H1 (cell line): ENCODE data around the gene PDPK1. TPM values are rescaled to one million over a fixed set of nuclear protein-coding genes. Genes with fewer than 3 reads are reported as not detected.

Experiments
- CTCF ChIA-PET: fragments of 300-600 bp; sonication (Branson Sonifier 250); formaldehyde crosslinking; loops from one replicate; lab custom pipeline; 2021; ENCODE audit not compliant: partially characterized antibody; lab: Charles Lee
- POLR2A ChIA-PET: fragments of 300-600 bp; sonication (Branson Sonifier 250); formaldehyde crosslinking; loops from one replicate; lab custom pipeline; 2021; ENCODE audit warnings: inconsistent platforms; ENCODE audit not compliant: partially characterized antibody; lab: Charles Lee
- DNase-seq, 2 experiments: peaks; one replicate each; pipeline versions ENCODE4 v3.0.0 to v3.0.0-alpha.2; 2010 to 2022; ENCODE audit warnings: low spot score in 2 of 2, low read depth in 1 of 2, mixed read lengths in 1 of 2
- FAIRE-seq: peaks from 2 replicates; lab custom pipeline; 2011; peaks lifted over from hg19 to GRCh38; lab: Jason Lieb, UNC
- H2AFZ ChIP-seq: 2 replicates; pipeline ENCODE4 v1.8.1; 2012; ENCODE audit warnings: low read length, inconsistent platforms
- H2AK5ac ChIP-seq: 2 replicates; pipeline ENCODE4 v1.6.1; 2013; ENCODE audit warnings: low read depth, low read length
- H2BK120ac ChIP-seq: replicated peaks from 2 replicates; pipeline ENCODE3; 2013; ENCODE audit warnings: low read depth, low read length, inconsistent platforms
- H2BK12ac ChIP-seq: 2 replicates; pipeline ENCODE4 v1.6.1; 2013; ENCODE audit warnings: low read depth, low read length
- H2BK15ac ChIP-seq: 2 replicates; pipeline ENCODE4 v1.6.1; 2013; ENCODE audit warnings: low read length
- H2BK20ac ChIP-seq: 2 replicates; pipeline ENCODE4 v1.6.1; 2013; ENCODE audit warnings: low read length
- H2BK5ac ChIP-seq: 2 replicates; pipeline ENCODE4 v1.6.1; 2013; ENCODE audit warnings: low read depth, low read length
- H3K14ac ChIP-seq: 2 replicates; pipeline ENCODE4 v1.6.1; 2013; ENCODE audit warnings: inconsistent platforms; ENCODE audit not compliant: insufficient read length
- H3K18ac ChIP-seq: 2 replicates; pipeline ENCODE4 v1.6.1; 2013; ENCODE audit warnings: low read length; ENCODE audit errors: extremely low read depth
- H3K23ac ChIP-seq: 2 replicates; pipeline ENCODE4 v1.6.1; 2013; ENCODE audit warnings: inconsistent platforms; ENCODE audit not compliant: insufficient read length
- H3K23me2 ChIP-seq: 2 replicates; pipeline ENCODE4 v1.6.1; 2013; ENCODE audit warnings: low read depth, low read length
- H3K27ac ChIP-seq: 2 replicates; pipeline ENCODE4 v1.6.1; 2011; ENCODE audit warnings: low read depth, low read length, inconsistent platforms
- H3K27me3 ChIP-seq, 4 experiments: replicated peaks in 1 of 4; 1 replicate in 1 of 4; 2 replicates in 3 of 4; pipeline versions ENCODE4 v1.6.1 to v1.8.1; 2011 to 2013; ENCODE audit warnings: low read length in 3 of 4, mild to moderate bottlenecking in 3 of 4, inconsistent platforms in 2 of 4, mixed read lengths in 2 of 4, moderate library complexity in 1 of 4; ENCODE audit not compliant: control insufficient read depth in 3 of 4, insufficient read depth in 3 of 4; ENCODE audit errors: extremely low read depth in 1 of 4
- H3K36me3 ChIP-seq, 4 experiments: 2 replicates each; pipeline versions ENCODE4 v1.6.1 to v1.8.1; 2011 to 2013; ENCODE audit warnings: mild to moderate bottlenecking in 4 of 4, low read length in 3 of 4, moderate library complexity in 2 of 4, control low read depth in 1 of 4, inconsistent platforms in 1 of 4; ENCODE audit not compliant: insufficient read depth in 4 of 4, control insufficient read depth in 2 of 4
- H3K4ac ChIP-seq: replicated peaks from 2 replicates; pipeline ENCODE3; 2013; ENCODE audit warnings: low read length, low read depth, mixed read lengths, inconsistent platforms; ENCODE audit not compliant: insufficient read length
- H3K4me1 ChIP-seq, 4 experiments: replicated peaks in 1 of 4; 1 replicate in 1 of 4; 2 replicates in 3 of 4; pipeline versions ENCODE4 v1.6.1 to v1.8.1; 2011 to 2013; ENCODE audit warnings: low read length in 3 of 4, inconsistent platforms in 2 of 4, mixed read lengths in 1 of 4; ENCODE audit not compliant: insufficient read depth in 4 of 4, control insufficient read depth in 3 of 4
- H3K4me2 ChIP-seq, 2 experiments: 2 replicates each; pipeline versions ENCODE4 v1.6.1 to v1.8.1; 2011 to 2013; ENCODE audit warnings: low read depth in 2 of 2, low read length in 2 of 2, control low read depth in 1 of 2, inconsistent platforms in 1 of 2, mild to moderate bottlenecking in 1 of 2; ENCODE audit not compliant: insufficient read depth in 1 of 2
- H3K4me3 ChIP-seq, 4 experiments: fragments of 200-600, 300-600 bp in 1 of 4; sonication (generic), shearing (Covaris generic), sonication (Bioruptor Twin) in 1 of 4; 2 replicates each; pipeline versions ENCODE4 v1.5.1 to v1.8.1; 2011 to 2016; ENCODE audit warnings: low read length in 4 of 4, low read depth in 3 of 4, control low read depth in 2 of 4, inconsistent platforms in 2 of 4, mild to moderate bottlenecking in 2 of 4, mixed read lengths in 1 of 4, moderate library complexity in 1 of 4; ENCODE audit not compliant: insufficient read depth in 2 of 4; ENCODE audit errors: extremely low read depth in 1 of 4
- H3K56ac ChIP-seq: replicated peaks from 2 replicates; pipeline ENCODE3; 2013; ENCODE audit warnings: low read depth, mild to moderate bottlenecking, mixed read lengths, low read length, inconsistent platforms; ENCODE audit not compliant: insufficient read length
- H3K79me1 ChIP-seq: 2 replicates; pipeline ENCODE4 v1.6.1; 2013; ENCODE audit warnings: low read depth, low read length, control low read depth
- H3K79me2 ChIP-seq, 2 experiments: 2 replicates each; pipeline versions ENCODE4 v1.6.1 to v1.8.1; 2012 to 2013; ENCODE audit warnings: low read length in 2 of 2, mild to moderate bottlenecking in 2 of 2, inconsistent platforms in 1 of 2; ENCODE audit not compliant: insufficient read depth in 2 of 2, control insufficient read depth in 1 of 2
- H3K9ac ChIP-seq, 4 experiments: replicated peaks in 1 of 4; 1 replicate in 1 of 4; 2 replicates in 3 of 4; pipeline versions ENCODE4 v1.6.1 to v1.8.1; 2011 to 2013; ENCODE audit warnings: low read depth in 3 of 4, low read length in 3 of 4, control low read depth in 2 of 4, mild to moderate bottlenecking in 2 of 4, moderate library complexity in 2 of 4, inconsistent platforms in 1 of 4; ENCODE audit errors: extremely low read depth in 1 of 4
- H3K9me3 ChIP-seq, 2 experiments: 2 replicates each; pipeline versions ENCODE4 v1.6.1 to v1.8.1; 2012 to 2013; ENCODE audit warnings: mild to moderate bottlenecking in 2 of 2, moderate library complexity in 2 of 2, control low read depth in 1 of 2, inconsistent platforms in 1 of 2, low read depth in 1 of 2, low read length in 1 of 2, mixed read lengths in 1 of 2; ENCODE audit not compliant: insufficient read depth in 2 of 2
- H4K20me1 ChIP-seq, 2 experiments: replicated peaks in 1 of 2; 2 replicates each; pipeline versions ENCODE3 to v1.8.1; 2011 to 2013; ENCODE audit warnings: inconsistent platforms in 2 of 2, low read length in 2 of 2, mild to moderate bottlenecking in 1 of 2; ENCODE audit not compliant: insufficient read depth in 2 of 2, control insufficient read depth in 1 of 2
- H4K5ac ChIP-seq: 2 replicates; pipeline ENCODE4 v1.6.1; 2013; ENCODE audit warnings: low read length, low read depth, mixed read lengths, inconsistent platforms; ENCODE audit not compliant: insufficient read length
- H4K8ac ChIP-seq: 2 replicates; pipeline ENCODE4 v1.8.0; 2013; ENCODE audit warnings: mild to moderate bottlenecking, moderate library complexity, low read length, inconsistent platforms; ENCODE audit not compliant: insufficient read depth; ENCODE audit errors: extremely low read depth
- H4K91ac ChIP-seq: replicated peaks from 2 replicates; pipeline ENCODE3; 2013; ENCODE audit warnings: low read length, mixed read lengths, inconsistent platforms; ENCODE audit not compliant: insufficient read length
- CBX8 ChIP-seq: fragments of 300-800, 300-1000 bp; sonication (generic); IDR thresholded peaks from 2 replicates; pipeline ENCODE4 v1.7.1; 2016; ENCODE audit warnings: low read depth, low read length, borderline replicate concordance
- YY1 ChIP-seq: IDR thresholded peaks from 2 replicates; pipeline ENCODE4 v1.6.1; 2011; ENCODE audit warnings: low read depth, mild to moderate bottlenecking, low read length
- WGBS, 2 experiments: shearing (Covaris generic) in 1 of 2; methylation state at CpG; one replicate each; pipeline versions ENCODE4 v1.1.6 to v1.1.7; 2013 to 2015; ENCODE audit warnings: low lambda C conversion rate in 2 of 2, mixed read lengths in 2 of 2, inconsistent platforms in 1 of 2, low coverage in 1 of 2, missing lambda C conversion rate in 1 of 2; ENCODE audit not compliant: insufficient replicate concordance in 2 of 2, insufficient coverage in 1 of 2, insufficient read length in 1 of 2; ENCODE audit errors: extremely low coverage in 1 of 2, missing lambda C conversion rate in 1 of 2; 5-methylcytosine and 5-hydroxymethylcytosine counted together
- polyA plus RNA-seq, 7 experiments: library from polyadenylated mRNA; depleted of rRNA in 3 of 7; stranded (reverse) in 5 of 7; unstranded in 2 of 7; fragments of >200 nt in 5 of 7; fragments of 200-250 nt in 2 of 7; gene quantifications; 1 replicate in 5 of 7; 2 replicates in 1 of 7; 4 replicates in 1 of 7; pipeline versions ENCODE4 v1.2.1 to v1.2.3, GENCODE V29; 2011 to 2013; ENCODE audit warnings: missing spikeins in 2 of 7, mixed read lengths in 2 of 7
- total RNA-seq: library from RNA; stranded (reverse); fragmentation: NEBNext Ultra II Directional; extraction: Animal tissue kit (Norgen Biotek cat#: 25700); gene quantifications from 2 replicates; pipeline ENCODE4 v1.2.1, GENCODE V29; 2021
- TF ChIP-seq, protein P1 (sequence below), 3 experiments: IDR thresholded peaks; 1 replicate in 2 of 3; 2 replicates in 1 of 3; pipeline versions ENCODE4 v1.5.1 to v1.6.1; 2011; ENCODE audit warnings: low read length in 3 of 3, mild to moderate bottlenecking in 3 of 3, inconsistent platforms in 2 of 3, low read depth in 1 of 3, moderate library complexity in 1 of 3; ENCODE audit not compliant: insufficient read depth in 1 of 3; ENCODE audit errors: control extremely low read depth in 1 of 3

The PDPK1 gene
- total and polyA plus RNA-seq, 2 of the 8 experiments (the other 6 are each of a cell fraction or from before 2014, with no cell fraction given) = 17.1 to 27.8 TPM

- no peak overlapping the region; the same call in 1 of the 2 replicates for H3K18ac ChIP-seq
- no peak overlapping the region for H3K14ac ChIP-seq
- no peak overlapping the region for H3K4me2 ChIP-seq
- no peak overlapping the region for H3K27ac ChIP-seq
- H3K23ac ChIP-seq = no peak overlapping the region
- H2BK20ac ChIP-seq = no peak overlapping the region
- ChIA-PET CTCF (interaction anchor here (0.6 to 3.3 kb wide), 30 partner anchors 9 to 459 kb away, joined by 3 to 32 read pairs (median 5); partner anchors contain the start of gene TEDC2), POLR2A (interaction anchor here (0.9 to 2.0 kb wide), 14 partner anchors 10 to 346 kb away, joined by 3 to 10 read pairs (median 4); partner anchors contain the start of genes ATP6V0C, CEMP1 and NTN3)
- peaks cover 0 to 16% (median 9%) of the 10 kb centered on the region in 4 experiments; a peak in 6 of 7 replicates for H3K4me1 ChIP-seq
- H2AFZ ChIP-seq = no peak overlapping the region
- DNase-seq = peak in 1 of 2 experiments; percentile 60
- no peak overlapping the region for H3K4ac ChIP-seq
- peaks cover 0 to 15% (median 4%) of the 10 kb centered on the region in 4 experiments; a peak in 4 of 8 replicates for H3K36me3 ChIP-seq
- H2BK5ac ChIP-seq = no peak overlapping the region
- no peak overlapping the region for H3K56ac ChIP-seq
- no peak overlapping the region for H2BK15ac ChIP-seq
- 88% methylated on average over 20 of the region's 20 CpGs; no CpG with 5 or more reads in 1 of the 2 experiments for WGBS, 2 experiments
- no peaks in the 10 kb centered on the region for H3K9me3 ChIP-seq
- no peaks in the 10 kb centered on the region; a peak in 1 of 7 replicates for H3K27me3 ChIP-seq
- no peak overlapping the region for H3K4me3 ChIP-seq
- TF ChIP-seq YY1 (no peak), CBX8 (no peak)
- TF ChIP-seq, protein P1, sequence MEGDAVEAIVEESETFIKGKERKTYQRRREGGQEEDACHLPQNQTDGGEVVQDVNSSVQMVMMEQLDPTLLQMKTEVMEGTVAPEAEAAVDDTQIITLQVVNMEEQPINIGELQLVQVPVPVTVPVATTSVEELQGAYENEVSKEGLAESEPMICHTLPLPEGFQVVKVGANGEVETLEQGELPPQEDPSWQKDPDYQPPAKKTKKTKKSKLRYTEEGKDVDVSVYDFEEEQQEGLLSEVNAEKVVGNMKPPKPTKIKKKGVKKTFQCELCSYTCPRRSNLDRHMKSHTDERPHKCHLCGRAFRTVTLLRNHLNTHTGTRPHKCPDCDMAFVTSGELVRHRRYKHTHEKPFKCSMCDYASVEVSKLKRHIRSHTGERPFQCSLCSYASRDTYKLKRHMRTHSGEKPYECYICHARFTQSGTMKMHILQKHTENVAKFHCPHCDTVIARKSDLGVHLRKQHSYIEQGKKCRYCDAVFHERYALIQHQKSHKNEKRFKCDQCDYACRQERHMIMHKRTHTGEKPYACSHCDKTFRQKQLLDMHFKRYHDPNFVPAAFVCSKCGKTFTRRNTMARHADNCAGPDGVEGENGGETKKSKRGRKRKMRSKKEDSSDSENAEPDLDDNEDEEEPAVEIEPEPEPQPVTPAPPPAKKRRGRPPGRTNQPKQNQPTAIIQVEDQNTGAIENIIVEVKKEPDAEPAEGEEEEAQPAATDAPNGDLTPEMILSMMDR (IDR thresholded peaks at IDR 0.05; ENCODE audit: control extremely low read depth in 1 of 3, insufficient read depth in 1 of 3, low read depth in 1 of 3, low read length in 3 of 3) = peak in 2 of 3 experiments; percentile 30 to 40; a peak in 2 of 4 replicates
- H3K79me1 ChIP-seq = no peaks in the 10 kb centered on the region; the same call in 1 of the 2 replicates
- H3K23me2 ChIP-seq = no peaks in the 10 kb centered on the region
- H2AK5ac ChIP-seq = no peak overlapping the region
- H2BK12ac ChIP-seq = no peak overlapping the region
- no peak overlapping the region for H2BK120ac ChIP-seq
- peak overlapping the region; percentile 46; the same call in 1 of the 2 replicates for H4K8ac ChIP-seq
- H4K91ac ChIP-seq = peak overlapping the region; percentile 73
- no peak for FAIRE-seq
- peaks cover 2 to 4% of the 10 kb centered on the region in 2 experiments for H4K20me1 ChIP-seq
- no peak overlapping the region for H3K9ac ChIP-seq
- no peak overlapping the region for H4K5ac ChIP-seq
- H3K79me2 ChIP-seq = no peaks in the 10 kb centered on the region
Observed at GRCh38 chr16:2500430-2500917, 37.3 kb upstream of the PDPK1 start.
